Measurements from ENCODE around the gene ARAP3.

The ARAP3 gene

DNA sequence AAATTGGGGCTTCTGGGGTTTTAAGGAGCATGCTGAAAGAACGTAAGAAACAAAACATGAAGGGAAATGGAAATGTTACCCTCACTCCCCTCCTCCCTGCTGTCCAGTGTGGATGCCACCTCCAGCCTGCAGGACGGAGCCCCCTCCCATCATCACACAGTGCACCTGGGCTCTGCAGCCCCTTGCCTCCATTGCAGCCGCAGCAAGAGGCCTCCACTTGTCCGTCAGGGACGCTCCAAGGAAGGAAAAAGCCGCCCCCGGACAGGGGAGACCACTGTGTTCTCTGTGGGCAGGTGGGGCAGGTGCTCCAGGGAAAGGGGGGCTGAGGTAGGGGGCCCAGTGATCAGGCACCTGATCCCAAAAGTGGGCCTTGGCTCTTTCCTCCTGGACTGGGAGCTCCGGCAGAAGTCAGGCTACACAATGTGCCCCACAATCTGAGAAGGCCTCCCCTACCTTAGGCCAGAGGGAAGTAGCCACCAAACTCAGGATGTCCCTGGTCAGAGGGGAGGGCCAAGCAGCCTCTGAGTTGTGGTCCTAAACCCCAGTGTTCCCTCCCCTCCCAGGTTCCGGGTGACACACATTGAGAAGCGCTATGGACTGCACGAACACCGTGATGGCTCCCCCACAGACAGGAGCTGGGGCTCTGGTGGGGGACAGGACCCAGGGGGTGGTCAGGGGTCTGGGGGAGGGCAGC, 42.5 kb downstream of the ARAP3 start:
- DNase-seq: no peak

- DNase-seq: no peak
Measured at GRCh38 chr5:141638771-141639170, 43.3 kb downstream of the ARAP3 start.

GRCh38 chr5:141637767-141638419, 44.1 kb downstream of the ARAP3 start:
- DNase-seq: peak; percentile 82

DNA sequence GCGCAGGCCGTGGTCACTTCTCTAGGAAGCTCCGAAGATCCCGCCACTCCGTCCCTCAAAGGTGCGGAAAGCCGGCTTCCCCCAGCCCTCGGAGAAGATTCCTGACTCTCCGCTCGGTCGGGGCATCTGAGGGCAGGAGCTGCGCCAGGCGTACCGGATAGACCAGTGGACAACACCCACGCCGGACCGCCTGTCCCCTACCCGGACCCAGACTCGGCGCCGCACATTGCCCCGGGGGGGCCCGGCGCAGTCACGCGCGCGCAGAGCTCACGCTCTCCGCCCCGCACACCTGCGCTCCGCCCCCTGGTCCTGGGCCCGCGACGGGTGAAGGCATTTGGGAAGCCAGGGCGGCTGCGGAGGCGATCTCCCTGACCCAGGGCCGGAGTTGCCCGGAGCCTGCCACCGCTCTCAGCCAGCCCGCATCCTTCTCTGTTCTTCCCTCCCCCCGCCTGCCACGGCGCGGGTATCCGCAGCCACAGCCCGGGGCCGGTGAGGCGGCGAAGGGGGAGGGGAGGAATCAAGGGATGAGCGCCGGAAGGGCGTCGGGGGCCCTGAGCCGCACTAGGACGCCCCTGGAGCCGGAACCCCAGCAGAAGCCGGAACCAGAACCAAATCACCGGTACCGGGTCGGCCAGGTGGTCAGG, 44.8 kb downstream of the ARAP3 start:
- DNase-seq: peak; percentile 87

- peak; percentile 98 for DNase-seq
Measured at GRCh38 chr5:141636413-141637122, 45.5 kb downstream of the ARAP3 start, which contains the start of the genes HDAC3 and RELL2. Gene HDAC3 (minus strand): TSS chr5:141636849. CDS start chr5:141636790, 59 bp downstream. Gene RELL2 (plus strand): TSS chr5:141636997. CDS start chr5:141638226, 1,229 bp downstream.

DNA sequence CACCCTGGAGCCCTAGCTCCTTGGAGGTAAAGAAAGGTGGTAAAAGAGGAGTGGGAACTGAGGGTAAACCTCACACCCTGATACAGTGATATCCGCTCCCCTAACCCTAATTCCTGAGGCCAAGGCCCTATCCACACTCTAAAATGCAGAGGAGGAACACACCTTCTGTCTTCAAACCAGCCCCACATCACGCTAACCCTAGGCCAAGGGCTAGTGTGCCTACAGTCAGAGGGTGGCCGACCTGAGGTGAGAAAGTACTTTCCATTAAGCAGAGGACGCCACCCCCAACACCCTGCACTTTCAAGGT, 46.0 kb downstream of the ARAP3 start:
- no peak for DNase-seq

DNA sequence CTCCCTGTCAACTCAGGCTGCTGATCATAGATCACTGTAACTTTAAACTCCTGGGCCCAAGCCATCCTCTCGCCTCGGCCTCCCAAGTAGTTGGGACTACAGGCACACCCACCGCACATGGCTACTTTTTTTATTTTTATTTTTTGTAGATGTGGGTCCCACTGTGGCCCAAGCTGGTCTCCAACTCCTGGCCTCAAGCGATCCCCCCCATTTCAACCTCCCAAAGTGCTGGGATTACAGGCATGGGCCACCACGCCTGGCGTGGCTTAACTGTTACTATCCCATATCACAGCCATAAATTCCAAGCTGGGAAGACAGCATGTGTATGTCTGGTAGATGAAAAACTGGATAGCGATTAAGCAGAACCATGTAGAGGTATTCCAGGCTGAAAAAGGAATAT, 46.4 kb downstream of the ARAP3 start:
- no peak for DNase-seq

DNA sequence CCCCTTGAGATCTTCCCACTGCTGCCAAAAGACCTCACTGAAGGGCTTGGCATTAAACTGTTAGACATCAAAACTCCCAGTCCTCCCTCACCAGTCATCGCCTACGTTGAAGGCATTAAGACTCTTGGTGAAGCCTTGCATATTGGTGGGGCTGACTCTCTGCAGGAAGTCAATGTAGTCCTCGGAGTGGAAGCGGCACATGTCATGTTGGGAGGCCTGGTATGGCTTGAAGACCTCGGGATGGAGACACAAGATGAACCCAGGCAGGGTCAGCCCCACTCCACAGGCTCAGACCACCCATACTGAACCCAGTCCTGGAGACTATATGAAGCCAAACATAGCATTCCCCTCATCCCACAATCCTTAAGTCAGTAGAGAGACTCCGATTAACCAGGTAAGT, 47.3 kb downstream of the ARAP3 start:
- no peak for DNase-seq

DNA sequence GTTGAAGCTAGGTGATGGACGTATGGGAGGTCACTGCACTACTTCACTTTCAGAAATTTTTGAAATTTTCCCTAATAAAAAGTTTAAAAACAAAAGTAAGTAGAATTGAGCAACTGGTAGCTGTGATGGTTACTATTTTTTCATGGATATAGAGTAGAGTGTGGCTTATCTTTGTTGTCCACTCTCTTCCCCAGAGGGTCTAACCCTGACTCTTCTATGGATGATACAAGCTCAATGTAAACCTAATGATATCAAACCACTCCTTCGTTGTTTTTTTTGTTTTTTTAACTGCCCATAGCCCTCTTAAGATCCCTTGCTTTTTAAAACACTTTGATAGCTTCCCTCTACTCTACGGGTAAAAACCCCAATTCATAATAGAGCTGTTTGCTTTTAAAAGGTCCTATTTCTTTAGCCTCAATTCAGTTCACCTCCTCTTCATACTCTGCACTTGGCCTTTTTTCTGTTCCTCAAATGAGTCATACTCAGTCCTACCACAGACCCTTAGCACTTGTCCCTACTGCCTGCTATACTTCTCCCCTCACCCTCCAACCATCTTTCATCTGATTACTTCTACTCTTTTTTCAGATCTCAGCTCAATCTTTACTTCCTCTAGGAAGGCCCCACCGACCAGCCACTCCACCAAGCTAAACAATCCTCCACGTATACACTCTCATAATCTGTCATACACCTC, 48.0 kb downstream of the ARAP3 start:
- no peak for DNase-seq

GRCh38 chr5:141632650-141633049, 49.4 kb downstream of the ARAP3 start:
- DNase-seq: no peak

- DNase-seq: no peak
Measured at GRCh38 chr5:141630570-141631140, 51.4 kb downstream of the ARAP3 start.

DNA sequence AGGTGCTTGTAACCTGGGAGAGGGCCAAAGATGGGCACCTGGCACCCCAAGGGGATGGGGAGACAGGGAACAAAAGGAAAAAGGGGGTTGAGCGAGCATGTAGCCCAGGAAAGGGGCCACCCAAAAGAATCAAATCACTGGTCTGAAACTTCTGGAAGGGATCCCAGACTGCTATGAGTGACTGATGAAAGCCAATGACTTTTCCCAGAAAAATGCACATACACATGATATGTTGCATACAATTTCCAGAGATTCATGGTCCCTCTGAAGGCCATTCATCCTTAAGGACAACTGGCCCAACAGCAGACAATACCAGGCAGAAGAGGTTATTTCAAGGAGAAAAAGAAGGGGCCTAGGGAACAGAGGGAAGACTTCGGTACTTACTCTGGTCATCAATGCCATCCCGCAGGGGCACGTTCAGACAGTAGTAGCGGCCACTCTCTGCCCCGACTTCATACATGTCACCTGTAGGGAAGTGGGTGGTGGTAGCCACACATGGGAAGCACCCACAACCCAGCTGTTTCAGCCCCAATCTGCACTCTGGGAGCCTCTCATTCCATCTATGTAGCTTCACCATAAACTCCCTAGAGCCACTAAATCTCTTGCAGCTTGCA, 53.7 kb downstream of the ARAP3 start:
- DNase-seq: no peak

GRCh38 chr5:141623611-141624010, 58.4 kb downstream of the ARAP3 start:
- DNase-seq: no peak

- DNase-seq: no peak
Measured at GRCh38 chr5:141623186-141623585, 58.8 kb downstream of the ARAP3 start.

DNA sequence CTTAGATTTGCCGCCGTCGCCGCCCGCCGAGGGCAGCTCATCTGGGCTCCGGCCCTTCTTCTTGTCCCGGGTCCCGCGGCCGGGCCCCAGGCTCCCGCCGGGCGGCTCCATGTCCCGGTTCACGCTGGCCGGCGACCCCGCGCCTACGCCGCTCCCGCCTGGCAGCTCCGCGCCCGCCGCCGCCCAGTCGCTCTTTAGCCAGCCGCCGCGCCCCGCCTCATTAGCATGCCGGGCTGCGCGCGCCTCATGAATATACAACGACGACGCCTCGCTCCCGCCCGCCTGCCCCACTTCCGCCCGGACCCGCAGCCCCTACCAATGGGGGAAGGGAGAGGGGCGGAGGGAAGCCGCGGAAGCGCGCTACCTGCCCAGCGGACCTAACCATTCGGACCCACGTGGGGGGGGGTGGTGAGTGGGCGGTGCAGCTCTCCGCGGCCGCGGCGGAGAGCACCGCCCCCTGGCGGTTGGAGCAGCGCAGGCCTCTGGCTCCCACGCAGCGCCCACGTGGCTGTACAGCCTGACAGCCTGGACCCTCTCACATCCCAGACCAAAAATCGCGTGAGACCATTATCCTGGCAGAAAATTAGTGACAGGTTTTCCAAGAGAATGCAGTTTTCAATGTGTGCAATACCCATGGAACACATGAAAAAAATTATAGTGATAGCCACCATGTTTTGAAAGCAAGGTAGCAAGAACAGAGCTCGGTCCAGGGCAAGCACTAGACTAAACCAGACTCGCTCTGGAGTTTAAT, 63.1 kb downstream of the ARAP3 start, which contains the start of gene DIAPH1:
Gene DIAPH1 (minus strand): TSS at position 197 of the 751 bp plus-strand sequence. CDS start 86 bp downstream, at position 111.
- peak; percentile 99 for DNase-seq

DNA sequence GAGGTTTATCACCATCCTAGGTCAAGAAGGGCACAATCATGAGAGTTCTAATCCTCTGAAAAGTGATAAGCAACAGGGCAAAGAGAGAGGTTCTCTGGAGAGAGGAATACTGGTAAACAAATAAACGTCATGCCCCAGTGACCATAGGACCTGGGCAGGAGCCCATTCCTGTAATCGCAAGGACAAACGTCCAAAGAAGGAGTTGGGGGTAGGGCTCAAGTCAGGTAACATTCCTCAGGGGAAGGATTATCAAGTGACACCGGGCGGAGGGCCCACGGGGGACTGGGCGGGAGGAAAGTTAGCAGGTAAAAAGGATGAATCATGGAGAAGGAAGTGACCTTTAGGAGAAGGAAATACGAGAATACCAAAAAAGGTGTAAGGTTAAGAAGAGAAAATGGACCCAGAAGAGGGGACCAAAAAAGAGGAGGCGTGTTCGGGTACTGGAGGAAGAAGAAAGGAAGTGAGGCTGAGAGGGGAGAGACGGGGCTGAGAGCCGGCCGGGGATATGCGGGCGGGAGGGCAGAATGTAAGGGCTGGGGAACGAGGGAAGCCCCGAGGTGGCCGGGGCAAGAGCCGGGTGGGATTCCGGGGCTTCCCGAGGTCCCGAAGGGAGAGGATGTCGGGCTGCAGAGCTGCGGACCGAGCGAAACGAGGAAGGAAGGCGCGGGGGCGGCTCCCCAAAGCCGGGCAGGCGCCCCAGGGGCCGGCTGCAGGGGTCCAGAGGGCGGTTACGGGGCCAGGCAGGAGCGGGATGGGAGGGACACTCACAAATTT, 63.8 kb downstream of the ARAP3 start:
- peak; percentile 85 for DNase-seq

GRCh38 chr5:141617682-141618029, 64.4 kb downstream of the ARAP3 start:
- DNase-seq: no peak

GRCh38 chr5:141617128-141617527, 64.9 kb downstream of the ARAP3 start:
- no peak for DNase-seq

DNA sequence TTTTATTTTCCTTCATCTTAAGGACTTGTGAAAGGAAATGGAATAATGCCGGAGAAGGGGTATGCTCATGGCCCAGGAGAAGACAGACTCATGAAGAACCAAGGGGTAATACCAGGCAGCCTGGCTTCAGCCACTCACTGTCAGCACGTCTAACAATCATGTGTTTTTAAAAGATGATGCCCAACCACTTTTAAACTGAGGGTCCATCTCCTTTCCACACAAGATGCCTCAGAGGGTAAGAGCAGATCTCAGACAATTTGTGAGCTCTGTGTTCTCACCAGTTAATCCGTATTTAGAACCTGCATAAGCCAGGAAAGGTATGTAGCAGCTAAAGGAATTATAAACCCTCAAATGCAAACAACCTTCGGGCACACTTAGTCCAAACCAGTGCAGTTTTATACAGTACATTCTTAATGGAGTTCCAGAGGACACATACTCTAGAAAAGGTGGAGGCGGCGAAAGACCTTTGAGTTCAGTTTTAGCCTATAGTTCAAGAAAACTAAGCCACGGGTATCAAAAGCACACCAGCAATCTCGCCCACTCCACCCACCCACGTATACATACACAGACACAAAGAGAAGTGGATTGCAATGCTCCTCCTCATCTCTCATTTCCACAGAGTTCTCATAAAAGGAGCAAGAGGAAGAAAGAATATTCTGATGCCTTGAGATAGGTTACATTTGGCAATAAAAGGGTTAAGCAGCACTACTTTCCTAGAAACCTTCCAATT, 65.9 kb downstream of the ARAP3 start:
- DNase-seq: no peak

DNA sequence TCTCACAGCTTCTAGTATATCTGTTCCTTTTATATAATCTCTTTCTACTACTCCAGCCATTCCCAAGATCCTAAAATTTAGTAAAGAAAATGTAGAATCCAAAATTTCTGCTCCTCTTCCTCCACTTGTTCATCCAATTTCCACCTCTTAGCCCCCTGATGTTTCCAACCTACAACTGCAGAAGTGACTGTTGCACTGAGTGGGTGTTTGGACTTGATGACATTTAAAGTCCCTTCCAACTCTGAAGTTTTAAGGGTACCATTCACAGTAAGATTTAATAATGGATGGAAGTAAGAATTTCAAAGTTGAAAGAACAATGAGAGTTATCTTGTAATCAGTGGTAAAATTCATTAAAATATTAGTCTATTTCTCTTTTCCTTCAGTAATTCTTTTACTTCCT, 68.7 kb downstream of the ARAP3 start:
- DNase-seq: no peak

Data from activated effector memory CD4-positive, alpha-beta T cell treated with anti-CD3 and anti-CD28 coated beads, Interleukin-2, amount 50 U/mL, for 16 hours (primary cell).